Measurements from ENCODE around the gene ST8SIA1. TPM values are rescaled to one million over a fixed set of nuclear protein-coding genes. Genes with fewer than 3 reads are reported as not detected.

ST8SIA1 gene
- total RNA-seq, 2 donors from 2014 or later, result under 0.01 TPM; not detected in 1

DNA sequence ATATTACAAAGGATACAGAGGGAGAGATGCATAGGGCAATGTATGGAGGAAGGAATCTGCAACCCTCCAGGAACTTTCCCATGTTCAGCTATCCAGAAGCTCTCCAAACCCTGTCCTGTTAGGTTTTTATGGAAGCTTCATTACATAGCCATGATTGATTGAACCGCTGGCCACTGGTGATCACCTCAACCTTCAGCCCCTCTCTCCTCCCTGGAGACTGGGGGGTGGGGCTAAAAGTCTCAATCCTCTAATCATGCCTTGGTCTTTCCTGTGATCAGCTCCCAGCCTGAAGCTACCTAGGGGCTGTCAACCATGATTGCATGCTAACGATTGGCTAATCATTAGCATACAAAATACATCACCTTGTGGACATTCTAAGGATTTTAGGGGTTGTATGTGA is 123.4 kb downstream of the ST8SIA1 start:
- intact Hi-C loops (cut with DNase I), result no loop called here
- H3K9me3 ChIP-seq, result no peaks in the 10 kb centered on the region
- no peak overlapping the region for H3K27ac ChIP-seq
- TF ChIP-seq, protein P1, sequence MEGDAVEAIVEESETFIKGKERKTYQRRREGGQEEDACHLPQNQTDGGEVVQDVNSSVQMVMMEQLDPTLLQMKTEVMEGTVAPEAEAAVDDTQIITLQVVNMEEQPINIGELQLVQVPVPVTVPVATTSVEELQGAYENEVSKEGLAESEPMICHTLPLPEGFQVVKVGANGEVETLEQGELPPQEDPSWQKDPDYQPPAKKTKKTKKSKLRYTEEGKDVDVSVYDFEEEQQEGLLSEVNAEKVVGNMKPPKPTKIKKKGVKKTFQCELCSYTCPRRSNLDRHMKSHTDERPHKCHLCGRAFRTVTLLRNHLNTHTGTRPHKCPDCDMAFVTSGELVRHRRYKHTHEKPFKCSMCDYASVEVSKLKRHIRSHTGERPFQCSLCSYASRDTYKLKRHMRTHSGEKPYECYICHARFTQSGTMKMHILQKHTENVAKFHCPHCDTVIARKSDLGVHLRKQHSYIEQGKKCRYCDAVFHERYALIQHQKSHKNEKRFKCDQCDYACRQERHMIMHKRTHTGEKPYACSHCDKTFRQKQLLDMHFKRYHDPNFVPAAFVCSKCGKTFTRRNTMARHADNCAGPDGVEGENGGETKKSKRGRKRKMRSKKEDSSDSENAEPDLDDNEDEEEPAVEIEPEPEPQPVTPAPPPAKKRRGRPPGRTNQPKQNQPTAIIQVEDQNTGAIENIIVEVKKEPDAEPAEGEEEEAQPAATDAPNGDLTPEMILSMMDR (IDR thresholded peaks at IDR 0.05), result no peak
- TF ChIP-seq POLR2A (IDR thresholded peaks at IDR 0.05), result no peak
- no peak for ATAC-seq
- no peaks in the 10 kb centered on the region for H3K36me3 ChIP-seq (replicated peaks in 1 of 2; ENCODE audit: insufficient read depth in 1 of 2, low read depth in 2 of 2)
- H3K27me3 ChIP-seq, result no peaks in the 10 kb centered on the region
- no peak for DNase-seq
- 98 to 100% methylated on average over 2 of the region's 2 CpGs for WGBS, 2 donors
- no peaks in the 10 kb centered on the region for H3K4me1 ChIP-seq
- H3K4me3 ChIP-seq, result no peak overlapping the region

GRCh38 chr12:22209422-22209821 is 125.1 kb downstream of the ST8SIA1 start:
- H3K27me3 ChIP-seq, result no peaks in the 10 kb centered on the region
- no peak overlapping the region for H3K4me3 ChIP-seq
- intact Hi-C loops (cut with DNase I), result no loop called here
- no peaks in the 10 kb centered on the region for H3K4me1 ChIP-seq
- no peaks in the 10 kb centered on the region for H3K9me3 ChIP-seq
- TF ChIP-seq, protein P1 (IDR thresholded peaks at IDR 0.05), result no peak
- TF ChIP-seq POLR2A (IDR thresholded peaks at IDR 0.05), result no peak
- ATAC-seq (no peak), DNase-seq (no peak)
- no peaks in the 10 kb centered on the region for H3K36me3 ChIP-seq (replicated peaks in 1 of 2; ENCODE audit: insufficient read depth in 1 of 2, low read depth in 2 of 2)
- H3K27ac ChIP-seq, result no peak overlapping the region

DNA sequence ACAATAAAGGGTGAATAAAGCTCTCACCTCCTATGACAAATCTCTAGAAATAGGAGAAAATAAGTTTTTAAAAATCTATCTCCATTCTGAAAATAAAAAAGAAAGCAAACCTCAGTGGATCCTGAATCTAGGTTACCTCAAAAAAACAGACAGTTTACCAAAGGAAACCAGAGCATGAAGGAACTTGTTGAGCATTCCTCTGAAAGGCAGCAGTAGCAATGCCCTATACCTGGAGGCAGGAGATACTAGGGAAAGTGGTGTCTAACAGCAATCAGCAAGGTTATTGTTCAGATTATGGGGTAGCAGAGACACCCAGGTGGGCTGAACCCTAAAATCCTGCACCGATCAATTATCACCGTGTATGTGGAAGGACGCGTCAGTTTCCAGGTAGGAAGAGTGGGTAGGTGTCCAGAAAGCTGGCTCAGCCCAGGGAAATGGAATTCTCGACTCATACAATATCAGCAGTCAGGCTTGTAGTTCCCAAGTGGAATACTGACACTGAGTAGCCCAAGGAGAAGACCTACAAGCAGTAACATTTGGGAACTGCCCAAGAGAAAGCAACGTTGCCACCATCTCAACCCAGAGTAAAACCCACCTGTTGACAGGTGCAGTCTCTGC is 128.3 kb downstream of the ST8SIA1 start:
- H3K9me3 ChIP-seq, result no peaks in the 10 kb centered on the region
- no peak for TF ChIP-seq POLR2A (IDR thresholded peaks at IDR 0.05)
- TF ChIP-seq, protein P1 (IDR thresholded peaks at IDR 0.05), result no peak
- H3K4me1 ChIP-seq, result no peaks in the 10 kb centered on the region
- no peaks in the 10 kb centered on the region for H3K27me3 ChIP-seq
- intact Hi-C loops (cut with DNase I), result no loop called here
- H3K4me3 ChIP-seq, result no peak overlapping the region
- ATAC-seq (no peak), DNase-seq (no peak)
- WGBS, 2 donors, result 76 to 81% methylated on average over 6 of the region's 6 CpGs
- no peaks in the 10 kb centered on the region for H3K36me3 ChIP-seq (replicated peaks in 1 of 2; ENCODE audit: insufficient read depth in 1 of 2, low read depth in 2 of 2)
- no peak overlapping the region for H3K27ac ChIP-seq

DNA sequence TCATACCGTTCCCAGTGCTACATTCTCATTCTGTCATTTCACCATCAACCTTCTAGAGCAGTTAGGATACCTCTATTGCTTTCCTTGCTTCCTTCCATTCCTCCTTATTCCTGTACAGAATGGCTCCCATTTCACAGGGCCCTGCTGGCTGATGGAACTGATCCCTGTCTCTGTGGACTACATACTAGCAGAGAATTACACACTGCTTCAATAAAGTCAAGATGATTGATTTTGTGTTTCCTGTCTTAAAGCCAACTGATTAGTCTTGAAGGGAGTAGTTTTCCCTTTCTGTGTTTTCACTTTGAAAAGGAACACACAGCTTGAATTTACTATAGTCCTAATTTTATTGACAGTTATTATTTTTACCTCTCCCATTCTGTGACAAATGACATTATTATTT is 130.1 kb downstream of the ST8SIA1 start:
- no peaks in the 10 kb centered on the region for H3K27me3 ChIP-seq
- TF ChIP-seq, protein P1 (IDR thresholded peaks at IDR 0.05), result no peak
- TF ChIP-seq POLR2A (IDR thresholded peaks at IDR 0.05), result no peak
- H3K4me3 ChIP-seq, result no peak overlapping the region
- H3K9me3 ChIP-seq, result no peaks in the 10 kb centered on the region
- no peaks in the 10 kb centered on the region for H3K4me1 ChIP-seq
- DNase-seq (no peak), ATAC-seq (no peak)
- WGBS, 2 donors, result 70 to 86% methylated on average over 1 of the region's 1 CpG
- no peak overlapping the region for H3K27ac ChIP-seq
- intact Hi-C loops (cut with DNase I), result no loop called here
- H3K36me3 ChIP-seq (replicated peaks in 1 of 2; ENCODE audit: insufficient read depth in 1 of 2, low read depth in 2 of 2), result no peaks in the 10 kb centered on the region

GRCh38 chr12:22202847-22203246 is 131.7 kb downstream of the ST8SIA1 start:
- Histone ChIP-seq H3K9me3 (no peaks in the 10 kb centered on the region), H3K36me3 (replicated peaks in 1 of 2; ENCODE audit: insufficient read depth in 1 of 2, low read depth in 2 of 2) (no peaks in the 10 kb centered on the region), H3K4me3 (no peak overlapping the region), H3K27ac (no peak overlapping the region), H3K4me1 (no peaks in the 10 kb centered on the region), H3K27me3 (no peaks in the 10 kb centered on the region)
- 57 to 59% methylated on average over 5 of the region's 5 CpGs for WGBS, 2 donors
- DNase-seq (no peak), ATAC-seq (no peak)
- intact Hi-C loops (cut with DNase I), result no loop called here
- no peak for TF ChIP-seq POLR2A (IDR thresholded peaks at IDR 0.05)

All from body of pancreas (tissue), 4 donors.